ENCODE measurements around the gene VWA1.
A peak's percentile ranks its signal among the peaks of the same experiment; 100 is the strongest.
"Not testable (repeated sequence)": the region's sequence is repeated elsewhere in the genome, so short reads cannot be mapped to it uniquely, and the experiment has no call there.

Gene VWA1

DNA sequence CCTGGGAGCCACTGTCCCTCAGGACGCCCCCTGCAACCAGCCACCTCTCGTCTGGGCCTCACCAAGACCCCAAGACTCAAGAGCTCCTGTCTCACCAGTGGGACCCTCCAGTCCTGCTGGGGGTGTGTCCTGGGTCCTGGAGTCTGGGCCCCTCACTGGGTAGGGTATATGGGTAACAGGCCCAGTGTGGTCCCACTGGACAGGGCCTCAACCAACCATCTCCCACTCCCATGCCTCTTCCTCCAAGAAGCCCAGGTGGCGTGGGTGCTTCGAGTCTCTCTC is 725 bp upstream of the VWA1 start:
- no peak for DNase-seq

DNA sequence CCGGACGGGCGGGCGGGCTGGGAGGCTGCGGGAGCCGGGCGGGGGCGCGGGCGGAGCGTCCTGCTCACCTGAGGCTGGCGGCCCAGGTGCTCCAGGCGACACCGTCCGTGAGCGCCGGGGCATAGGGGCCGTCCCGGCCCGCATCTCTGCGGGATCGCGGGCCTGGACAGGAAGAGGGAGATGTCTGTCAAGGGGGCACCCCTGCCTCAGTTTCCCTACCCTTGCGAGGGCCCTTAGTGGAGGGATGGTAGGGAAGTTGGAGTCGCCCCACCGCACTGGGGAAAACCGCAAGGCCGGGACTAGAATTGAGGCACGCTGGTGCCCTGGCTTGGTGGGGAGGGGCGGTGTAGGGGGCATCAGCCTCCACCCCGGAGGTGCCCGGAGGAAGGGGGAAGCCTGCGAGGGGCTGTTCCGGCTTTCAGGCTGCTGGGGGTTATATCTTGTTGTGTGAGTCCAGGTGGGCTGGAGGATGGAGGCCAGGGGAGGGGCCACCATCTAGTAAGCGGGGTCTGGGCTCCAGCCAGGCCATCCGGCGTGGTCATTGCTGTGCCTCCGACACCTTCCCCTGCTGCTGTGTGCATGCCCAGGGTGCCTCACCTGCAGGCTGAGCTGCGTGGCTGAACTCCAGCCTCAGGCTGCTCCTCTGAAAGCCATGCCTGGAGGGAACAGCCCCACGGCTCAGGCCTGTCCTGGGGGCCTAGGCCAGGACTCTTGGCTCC is 580 bp downstream of the VWA1 start:
- DNase-seq: no peak

DNA sequence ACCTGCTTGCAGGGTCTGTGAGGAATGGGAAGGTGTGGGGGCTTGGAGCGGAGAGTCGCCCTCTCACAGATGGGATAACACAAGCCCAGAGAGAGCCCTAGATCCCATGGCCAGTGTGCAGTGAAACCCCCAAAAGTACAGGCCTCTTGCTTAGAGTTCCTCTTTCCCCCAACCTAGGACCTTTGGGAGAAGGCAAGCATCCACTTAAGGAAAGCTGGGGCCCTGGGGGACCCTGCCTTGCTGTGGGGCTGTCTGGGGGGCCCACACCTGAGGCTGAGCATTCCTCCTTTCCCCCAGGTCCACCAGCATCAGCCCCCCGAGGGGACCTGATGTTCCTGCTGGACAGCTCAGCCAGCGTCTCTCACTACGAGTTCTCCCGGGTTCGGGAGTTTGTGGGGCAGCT is 1.1 kb downstream of the VWA1 start:
- DNase-seq: no peak

DNA sequence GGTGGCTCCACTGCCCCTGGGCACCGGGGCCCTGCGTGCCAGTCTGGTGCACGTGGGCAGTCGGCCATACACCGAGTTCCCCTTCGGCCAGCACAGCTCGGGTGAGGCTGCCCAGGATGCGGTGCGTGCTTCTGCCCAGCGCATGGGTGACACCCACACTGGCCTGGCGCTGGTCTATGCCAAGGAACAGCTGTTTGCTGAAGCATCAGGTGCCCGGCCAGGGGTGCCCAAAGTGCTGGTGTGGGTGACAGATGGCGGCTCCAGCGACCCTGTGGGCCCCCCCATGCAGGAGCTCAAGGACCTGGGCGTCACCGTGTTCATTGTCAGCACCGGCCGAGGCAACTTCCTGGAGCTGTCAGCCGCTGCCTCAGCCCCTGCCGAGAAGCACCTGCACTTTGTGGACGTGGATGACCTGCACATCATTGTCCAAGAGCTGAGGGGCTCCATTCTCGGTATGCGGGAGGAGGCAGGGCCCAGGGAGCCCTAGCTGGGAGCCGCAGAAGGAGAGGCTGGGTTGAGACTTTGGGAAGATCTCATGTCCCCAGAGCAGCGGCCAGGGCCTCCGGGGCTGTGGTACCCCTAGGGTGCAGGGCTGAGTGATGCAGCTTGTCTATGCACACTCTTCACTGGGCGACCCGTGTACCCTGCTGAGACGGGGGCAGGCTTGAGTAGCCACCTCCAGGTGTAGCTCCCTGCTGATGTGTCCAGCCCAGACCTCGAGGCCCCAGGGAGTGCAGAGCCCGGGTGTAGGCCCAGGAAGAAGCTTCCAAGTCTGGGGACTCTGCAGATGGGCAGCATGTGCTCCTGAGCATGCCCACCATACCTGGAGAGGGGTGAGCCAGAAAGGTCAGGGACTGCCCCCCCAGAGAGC is 1.8 kb downstream of the VWA1 start:
- DNase-seq: no peak

DNA sequence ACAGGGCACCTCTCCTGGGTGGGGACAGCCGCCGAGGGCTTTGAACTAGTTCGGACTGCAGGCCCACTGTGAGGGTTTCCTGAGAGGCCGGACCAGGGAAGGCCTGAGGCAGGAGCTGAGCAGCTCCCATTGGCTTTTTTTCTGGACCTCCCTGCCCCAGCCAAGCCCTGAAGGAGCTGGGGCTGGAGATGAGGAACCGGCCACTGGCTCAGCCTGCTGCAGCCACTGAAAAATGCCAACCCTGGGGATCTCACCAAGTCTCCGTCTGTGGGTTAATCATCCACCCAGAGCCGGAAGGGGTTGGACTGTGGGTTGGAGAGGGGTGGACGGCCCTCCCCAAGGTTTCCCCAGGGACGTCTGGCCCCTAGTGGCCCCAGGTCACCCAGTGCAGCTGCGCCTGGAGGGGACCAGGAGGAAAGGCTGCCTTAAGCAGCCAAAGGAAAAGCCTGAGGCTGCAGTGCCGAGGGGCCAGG is 2.5 kb downstream of the VWA1 start:
- DNase-seq: peak; percentile 62

DNA sequence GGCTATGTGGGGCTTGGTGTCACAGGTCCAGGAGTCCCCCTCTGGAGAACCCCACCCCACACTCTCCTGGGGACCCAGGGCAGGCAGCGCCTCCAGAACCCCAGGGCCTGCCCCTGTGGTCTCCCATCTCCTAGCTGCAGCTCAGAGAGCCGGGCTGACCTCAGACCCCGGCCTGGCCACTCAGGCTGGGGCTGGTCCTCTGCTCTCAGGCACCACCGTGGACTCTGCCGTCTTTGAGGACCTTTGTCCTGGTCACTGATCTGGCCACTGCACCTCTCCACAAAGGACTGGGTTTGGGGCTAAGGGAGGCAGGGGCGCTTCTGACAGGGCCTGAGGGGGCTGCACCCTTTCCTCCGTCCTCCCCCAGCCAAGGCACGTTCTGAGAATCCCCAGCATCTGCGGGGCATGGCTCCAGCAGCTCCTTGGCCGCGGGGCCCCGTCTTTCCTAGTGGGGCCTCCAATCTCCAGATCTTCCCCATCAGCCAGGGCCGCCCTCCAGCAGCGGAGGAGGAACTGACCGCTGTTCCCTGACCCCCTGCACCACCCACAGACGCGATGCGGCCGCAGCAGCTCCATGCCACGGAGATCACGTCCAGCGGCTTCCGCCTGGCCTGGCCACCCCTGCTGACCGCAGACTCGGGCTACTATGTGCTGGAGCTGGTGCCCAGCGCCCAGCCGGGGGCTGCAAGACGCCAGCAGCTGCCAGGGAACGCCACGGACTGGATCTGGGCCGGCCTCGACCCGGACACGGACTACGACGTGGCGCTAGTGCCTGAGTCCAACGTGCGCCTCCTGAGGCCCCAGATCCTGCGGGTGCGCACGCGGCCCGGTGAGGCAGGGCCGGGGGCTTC is 3.3 kb downstream of the VWA1 start:
- no peak for DNase-seq

DNA sequence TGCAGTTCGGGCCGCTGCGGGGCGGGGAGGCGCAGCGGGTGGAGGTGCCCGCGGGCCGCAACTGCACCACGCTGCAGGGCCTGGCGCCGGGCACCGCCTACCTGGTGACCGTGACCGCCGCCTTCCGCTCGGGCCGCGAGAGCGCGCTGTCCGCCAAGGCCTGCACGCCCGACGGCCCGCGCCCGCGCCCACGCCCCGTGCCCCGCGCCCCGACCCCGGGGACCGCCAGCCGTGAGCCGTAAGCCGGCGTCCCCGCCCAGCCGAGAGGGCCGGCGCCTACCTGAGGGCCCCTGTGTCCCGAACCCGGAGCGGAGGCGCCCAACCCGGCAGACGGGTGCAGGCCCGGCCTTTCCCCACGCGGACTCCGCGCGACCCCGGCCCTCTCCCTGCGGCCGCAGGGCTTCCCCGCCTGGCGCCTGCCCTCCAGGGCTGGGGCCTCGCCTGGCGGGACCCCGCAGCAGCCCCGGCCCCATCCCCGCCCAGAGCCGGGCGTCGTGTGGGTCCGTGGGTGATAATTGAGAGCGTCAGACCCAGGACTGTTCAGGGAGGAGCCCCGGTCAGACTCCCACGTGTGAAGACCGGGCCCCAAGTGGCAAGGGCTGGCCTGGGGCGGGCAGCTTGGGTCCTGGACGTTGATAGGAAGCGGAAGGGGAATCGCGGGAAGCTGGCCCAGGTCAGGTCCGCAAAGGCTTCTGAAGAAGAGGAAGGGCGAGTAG is 4.2 kb downstream of the VWA1 start:
- no peak for DNase-seq

DNA sequence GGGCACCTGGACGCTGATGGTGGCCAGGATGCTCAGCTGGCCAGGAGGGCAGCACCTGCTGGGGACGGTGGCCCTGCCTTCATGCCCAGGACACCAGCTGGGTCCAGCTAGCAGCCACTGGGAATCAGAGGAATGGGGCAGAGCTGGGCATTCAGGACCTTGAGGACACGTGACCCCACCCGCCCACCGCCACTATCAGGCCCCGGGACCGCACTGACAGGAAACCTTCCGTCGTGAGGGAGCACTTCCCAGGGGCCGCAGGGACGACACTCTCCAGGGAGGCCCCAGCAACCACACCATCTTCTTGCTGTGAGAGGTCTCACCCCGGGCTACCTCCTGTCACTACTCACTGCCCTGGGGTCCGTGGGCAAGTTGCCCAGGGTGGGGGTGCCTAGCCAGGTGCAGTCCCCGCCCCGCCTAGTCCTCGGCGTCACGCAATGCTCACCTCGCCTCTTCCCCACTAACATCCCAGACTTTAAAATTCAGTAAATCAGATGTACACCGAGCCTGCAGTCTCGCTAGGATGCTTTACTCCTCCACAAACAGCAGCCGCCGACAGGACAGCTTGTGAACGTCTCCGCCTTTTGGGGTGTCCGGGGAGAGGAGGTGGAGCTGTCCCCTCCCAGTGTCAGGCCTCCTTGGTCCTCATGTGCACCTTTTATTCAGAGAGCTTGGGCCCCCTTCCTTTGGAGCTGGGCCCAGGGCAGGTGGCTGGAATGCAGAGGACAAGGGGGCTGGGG is 4.9 kb downstream of the VWA1 start:
- DNase-seq: peak; percentile 61

DNA sequence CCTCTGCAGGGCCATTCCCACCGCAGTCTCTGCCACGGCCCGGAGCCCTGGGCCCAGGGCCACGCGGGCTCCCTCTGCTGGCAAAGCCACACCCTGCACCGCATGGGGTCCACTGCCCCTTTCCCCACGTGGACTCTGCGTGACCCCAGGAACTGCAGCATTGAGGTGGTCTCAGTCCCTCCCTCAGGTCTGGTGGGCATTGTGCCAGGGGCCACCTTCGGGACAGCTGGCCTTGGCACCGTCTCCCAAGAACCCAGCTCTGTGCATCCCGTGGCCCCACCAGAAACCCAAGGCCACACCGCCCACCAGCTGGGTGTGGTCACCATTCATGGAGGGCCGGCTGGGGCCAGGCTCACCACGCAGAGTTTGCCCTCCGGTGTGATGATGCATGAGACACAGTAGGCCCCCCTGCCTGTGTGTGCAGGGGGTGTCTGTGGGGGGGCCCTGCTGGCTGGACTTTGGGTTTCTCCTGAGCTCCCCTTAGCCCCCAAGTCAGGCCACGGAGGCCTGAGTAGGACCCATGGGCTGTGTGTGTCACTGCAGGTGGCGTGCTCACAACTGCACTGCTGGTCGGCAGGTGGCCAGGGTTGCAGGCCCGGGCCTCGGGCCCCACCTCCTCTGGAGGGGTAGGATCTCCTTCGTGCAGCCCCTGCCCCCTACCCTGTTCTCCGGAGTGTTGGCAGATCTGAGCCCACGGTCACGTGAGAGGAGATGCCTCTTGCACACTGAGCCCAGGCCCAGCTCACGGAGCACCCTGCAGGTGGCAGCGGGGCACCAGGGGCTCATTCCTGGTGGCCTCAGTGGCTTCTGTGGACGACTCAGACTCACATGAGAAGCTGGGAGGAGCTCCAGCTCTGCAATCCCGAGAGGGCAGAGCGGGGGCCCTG is 5.8 kb downstream of the VWA1 start:
- peak; percentile 26 for DNase-seq

DNA sequence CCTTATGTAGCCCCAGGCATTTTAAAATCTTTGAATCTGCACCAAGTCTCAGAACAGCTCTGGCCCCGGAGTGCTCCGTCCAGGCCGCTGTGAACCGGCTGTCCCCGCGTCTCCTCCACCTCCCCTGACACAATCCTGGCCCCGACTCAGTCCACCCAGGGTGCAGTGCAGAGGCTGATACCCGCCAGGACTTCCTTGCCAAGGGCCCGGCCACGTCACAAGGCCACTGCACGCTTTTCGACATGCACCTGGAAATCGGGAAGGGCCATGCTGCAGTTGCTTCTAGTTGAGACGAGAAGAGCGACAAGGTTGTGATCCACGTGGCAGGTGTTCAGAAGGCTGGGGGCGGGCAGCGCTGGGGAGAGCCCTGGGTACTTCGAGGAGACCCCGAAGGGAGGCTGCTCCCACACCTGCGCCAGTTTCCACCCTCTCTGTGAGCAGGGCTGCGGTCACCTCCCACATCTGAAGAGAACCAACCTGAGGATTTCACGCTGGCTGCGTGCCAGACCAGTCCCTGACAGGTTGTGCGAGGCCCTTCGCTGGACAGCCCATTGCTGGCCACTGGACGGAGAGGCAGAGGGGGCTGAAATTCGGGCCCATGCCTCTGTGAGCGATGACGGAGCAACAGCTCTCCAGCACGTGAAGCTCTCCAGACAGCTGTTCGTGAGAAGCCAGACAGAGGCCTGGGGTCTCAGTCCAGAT is 6.7 kb downstream of the VWA1 start:
- DNase-seq: no peak

DNA sequence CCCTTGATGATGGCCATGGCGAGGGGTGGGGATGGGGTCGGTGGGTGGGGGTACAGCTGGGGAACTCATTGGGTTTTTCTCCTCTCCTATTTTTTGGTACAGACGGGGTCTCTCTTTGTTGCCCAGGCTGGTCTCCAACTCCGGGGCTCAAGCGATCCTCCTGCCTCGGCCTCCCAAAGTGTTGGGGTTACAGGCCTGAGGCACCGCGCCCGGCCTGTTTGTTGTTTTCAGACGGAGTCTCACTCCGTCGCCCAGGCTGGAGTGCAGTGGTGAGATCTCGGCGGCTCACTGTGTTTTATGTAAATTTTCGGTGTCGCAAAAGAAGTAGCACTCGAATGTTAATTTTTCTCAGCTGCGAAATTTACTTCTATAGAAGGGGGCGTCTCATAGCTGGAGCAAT is 11.1 kb downstream of the VWA1 start:
- not testable (repeated sequence) for DNase-seq

DNA sequence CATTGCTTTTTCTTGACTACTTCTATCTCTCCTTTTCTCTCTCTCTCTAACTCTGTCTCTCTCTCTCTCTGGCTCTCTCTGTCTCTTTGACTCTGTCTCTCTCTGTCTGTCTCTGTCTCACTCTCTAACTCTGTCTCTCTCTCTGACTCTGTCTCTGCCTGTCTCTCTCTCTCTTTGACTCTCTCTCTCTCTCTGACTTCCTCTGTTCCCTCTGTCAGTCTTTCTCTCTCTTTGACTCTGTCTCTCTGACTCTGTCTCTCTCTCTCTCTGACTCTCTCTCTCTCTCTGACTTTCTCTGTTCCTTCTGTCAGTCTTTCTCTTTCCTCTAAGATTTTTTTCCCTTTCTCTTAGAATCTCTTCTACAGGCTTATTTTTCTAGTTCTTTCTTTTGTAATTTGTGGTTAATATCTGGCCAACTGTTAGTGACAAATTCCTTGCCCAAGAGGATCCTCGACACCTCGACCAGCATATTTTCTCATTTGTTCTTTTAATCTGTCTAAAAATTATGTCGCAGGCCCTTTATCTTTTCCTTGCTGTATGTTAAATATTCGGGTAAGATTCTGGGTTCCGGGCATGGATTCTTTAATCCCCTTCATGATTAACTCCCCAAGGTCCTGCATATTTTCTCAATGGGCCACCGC is 13.7 kb downstream of the VWA1 start, which contains the start of gene ATAD3C:
TSS of gene ATAD3C (plus strand) at position 591 of the 641 bp plus-strand sequence. CDS start 995 bp downstream, outside the sequence.
- DNase-seq: no peak

DNA sequence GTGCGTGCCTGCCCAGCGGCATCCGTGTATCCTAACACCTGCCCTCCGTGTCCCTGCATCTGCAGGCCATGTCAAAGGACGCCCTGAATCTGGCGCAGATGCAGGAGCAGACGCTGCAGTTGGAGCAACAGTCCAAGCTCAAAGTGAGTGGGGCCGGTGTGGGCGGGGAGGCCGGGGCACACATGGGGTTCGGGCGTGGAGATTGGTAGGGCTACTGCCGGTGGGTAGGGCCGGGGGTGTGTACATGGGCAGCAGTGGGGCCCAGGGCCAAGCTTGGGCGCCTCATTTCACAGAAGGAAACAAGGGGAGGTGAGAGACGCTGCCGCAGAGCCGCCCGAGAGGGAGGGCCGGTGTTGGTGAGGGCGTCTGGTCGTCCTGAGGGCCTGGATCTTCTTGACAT is 15.1 kb downstream of the VWA1 start:
- not testable (repeated sequence) for DNase-seq

DNA sequence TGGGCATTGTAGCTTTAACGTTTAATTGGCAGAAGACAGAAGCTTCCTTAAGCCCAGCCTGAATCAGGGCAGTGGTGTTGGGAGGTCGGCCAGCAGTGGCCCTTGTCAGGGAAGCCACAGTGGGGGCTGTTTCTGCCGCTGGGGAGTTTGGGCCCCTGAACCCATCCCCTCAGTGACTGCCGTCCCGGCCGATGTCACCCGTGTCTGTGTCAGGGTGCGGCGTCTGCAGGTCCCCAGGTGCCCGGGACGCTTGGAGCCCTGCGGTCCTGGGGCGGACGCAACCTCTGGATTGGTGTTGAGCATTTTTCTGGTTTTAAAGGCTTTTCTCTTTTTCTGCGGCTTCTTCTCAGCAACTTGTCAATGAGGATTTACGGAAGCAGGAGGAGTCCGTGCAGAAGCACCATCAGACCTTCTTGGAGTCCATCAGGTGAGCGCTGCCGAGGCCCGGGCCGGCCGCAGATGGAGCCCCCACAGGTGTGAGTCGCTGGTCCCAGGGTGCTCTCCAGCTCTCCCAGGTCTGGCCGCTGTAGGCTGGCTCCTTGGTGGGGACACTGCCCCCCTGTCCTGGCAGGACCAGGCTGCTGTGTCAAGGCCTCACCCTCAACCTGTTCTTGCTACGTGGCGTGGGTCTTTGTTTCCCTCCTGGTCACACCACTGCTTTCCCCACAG is 16.3 kb downstream of the VWA1 start:
- no peak for DNase-seq

DNA sequence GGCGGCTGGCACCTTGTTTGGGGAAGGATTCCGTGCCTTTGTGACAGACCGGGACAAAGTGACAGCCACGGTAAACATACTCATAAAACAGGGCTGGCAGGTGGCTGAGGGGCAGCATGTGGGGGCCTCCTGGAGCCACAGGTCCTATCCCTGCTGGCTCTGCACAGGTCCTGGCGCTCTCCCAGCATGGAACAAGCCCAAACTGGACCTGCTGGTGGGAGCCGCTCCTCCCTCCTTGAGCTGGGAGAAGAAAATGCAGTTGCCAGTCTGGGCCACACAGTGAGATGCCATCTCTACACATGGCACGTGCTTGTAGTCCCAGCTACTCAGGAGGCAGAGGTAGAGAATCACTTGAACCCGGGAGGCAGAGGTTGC is 16.9 kb downstream of the VWA1 start:
- DNase-seq: not testable (repeated sequence)

DNA sequence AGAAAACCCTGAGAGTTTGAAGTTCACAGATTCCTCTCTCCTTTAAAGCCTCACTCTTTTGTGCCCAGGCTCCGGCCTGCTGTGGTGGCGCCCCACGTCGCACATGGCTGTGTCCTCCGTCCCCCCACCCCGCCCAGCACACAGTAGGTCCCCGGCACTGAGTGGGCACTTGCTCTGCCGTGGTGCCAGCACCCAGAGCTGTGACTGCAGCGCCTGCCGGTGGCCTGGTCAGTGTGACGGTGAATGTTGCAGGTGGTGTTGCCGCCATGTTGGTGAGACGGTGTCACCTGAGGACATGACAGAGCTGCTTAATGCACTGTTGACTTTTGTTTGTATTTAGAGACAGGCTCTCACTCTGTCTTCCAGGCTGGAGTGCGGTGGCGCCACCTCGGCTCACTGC is 17.4 kb downstream of the VWA1 start:
- no peak for DNase-seq

DNA sequence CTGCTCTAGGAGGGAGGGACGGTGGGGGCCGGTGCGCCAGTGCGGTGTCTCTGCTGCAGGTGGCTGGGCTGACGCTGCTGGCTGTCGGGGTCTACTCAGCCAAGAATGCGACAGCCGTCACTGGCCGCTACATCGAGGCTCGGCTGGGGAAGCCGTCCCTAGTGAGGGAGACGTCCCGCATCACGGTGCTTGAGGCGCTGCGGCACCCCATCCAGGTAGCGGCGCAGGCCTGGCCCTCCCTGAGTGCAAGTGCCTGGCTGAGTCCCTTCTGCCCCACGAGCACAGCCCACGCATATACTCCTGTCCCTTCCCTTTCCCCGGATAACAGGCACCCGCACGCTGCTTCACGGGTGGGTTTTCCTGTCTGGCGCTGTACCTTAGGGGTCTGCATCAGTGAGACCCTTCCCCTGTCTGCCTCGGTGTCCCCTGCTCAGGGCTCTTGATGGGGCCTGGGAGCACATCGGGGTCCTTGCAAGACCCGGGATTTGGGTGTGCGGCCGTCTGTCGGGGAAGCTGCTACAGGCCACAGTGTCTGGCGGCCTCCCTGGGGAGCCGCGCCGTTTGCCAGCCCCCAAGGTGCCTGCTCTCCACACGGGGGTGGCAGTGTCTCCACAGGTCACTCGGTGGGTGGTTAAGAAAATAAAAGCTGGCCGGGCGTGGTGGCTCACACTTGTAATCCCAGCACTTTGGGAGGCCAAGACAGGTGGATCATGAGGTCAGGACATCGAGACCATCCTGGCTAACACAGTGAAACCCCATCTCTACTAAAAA is 19.0 kb downstream of the VWA1 start:
- not testable (repeated sequence) for DNase-seq

DNA sequence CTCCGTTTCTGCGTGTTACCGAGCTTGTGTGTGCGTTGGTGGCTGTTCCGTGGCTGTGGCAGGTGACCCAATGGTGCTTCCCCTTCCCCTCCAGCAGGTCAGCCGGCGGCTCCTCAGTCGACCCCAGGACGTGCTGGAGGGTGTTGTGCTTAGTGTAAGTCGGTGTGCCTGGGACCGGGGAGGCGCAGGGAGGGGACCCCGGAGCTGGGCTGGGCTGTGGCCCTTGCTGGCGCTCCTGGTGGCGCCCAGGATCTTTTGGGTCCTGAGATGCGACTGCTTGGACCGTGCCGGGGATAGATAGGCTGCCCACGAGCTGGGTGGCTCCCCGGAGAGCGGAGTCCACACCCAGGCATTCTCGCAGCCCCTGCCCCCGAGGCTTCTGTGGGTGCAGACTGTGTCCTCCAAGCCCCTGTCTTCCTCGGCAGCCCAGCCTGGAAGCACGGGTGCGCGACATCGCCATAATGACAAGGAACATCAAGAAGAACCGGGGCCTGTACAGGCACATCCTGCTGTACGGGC is 19.9 kb downstream of the VWA1 start:
- no peak for DNase-seq

Measured in right kidney (tissue), 1 donor.